ENCODE data around the gene PRRX2. TPM values are rescaled to one million over a fixed set of nuclear protein-coding genes. Genes with fewer than 3 reads are reported as not detected.
A peak's percentile ranks its signal among the peaks of the same experiment; 100 is the strongest.
"Not testable (repeated sequence)": the region's sequence is repeated elsewhere in the genome, so short reads cannot be mapped to it uniquely, and the experiment has no call there.

Gene PRRX2
- total RNA-seq, 2 donors from 2014 or later: 0.52 to 1.1 TPM

- intact Hi-C loops (cut with DNase I, micrococcal nuclease): loop anchor here (5.0 to 10.0 kb wide), 2 partner anchors 45 to 47 kb away; no protein-coding TSS in a partner anchor
- DNase-seq (peak; percentile 70 to 90), ATAC-seq (peak; percentile 94)
Measured at GRCh38 chr9:129737479-129738274, 72.2 kb downstream of the PRRX2 start.

- intact Hi-C loops (cut with DNase I, micrococcal nuclease): loop anchor here (5.0 to 10.0 kb wide), 2 partner anchors 43 to 45 kb away; no protein-coding TSS in a partner anchor
- DNase-seq: no peak
Measured at GRCh38 chr9:129739432-129739831, 74.0 kb downstream of the PRRX2 start.

GRCh38 chr9:129740174-129740573 lies 74.7 kb downstream of the PRRX2 start:
- DNase-seq: no peak
- ATAC-seq: no peak
- intact Hi-C loops (cut with DNase I, micrococcal nuclease): no loop called here

More at GRCh38 chr9:129739432-129739831, 74.0 kb downstream of the PRRX2 start:
- ATAC-seq: no peak

DNA sequence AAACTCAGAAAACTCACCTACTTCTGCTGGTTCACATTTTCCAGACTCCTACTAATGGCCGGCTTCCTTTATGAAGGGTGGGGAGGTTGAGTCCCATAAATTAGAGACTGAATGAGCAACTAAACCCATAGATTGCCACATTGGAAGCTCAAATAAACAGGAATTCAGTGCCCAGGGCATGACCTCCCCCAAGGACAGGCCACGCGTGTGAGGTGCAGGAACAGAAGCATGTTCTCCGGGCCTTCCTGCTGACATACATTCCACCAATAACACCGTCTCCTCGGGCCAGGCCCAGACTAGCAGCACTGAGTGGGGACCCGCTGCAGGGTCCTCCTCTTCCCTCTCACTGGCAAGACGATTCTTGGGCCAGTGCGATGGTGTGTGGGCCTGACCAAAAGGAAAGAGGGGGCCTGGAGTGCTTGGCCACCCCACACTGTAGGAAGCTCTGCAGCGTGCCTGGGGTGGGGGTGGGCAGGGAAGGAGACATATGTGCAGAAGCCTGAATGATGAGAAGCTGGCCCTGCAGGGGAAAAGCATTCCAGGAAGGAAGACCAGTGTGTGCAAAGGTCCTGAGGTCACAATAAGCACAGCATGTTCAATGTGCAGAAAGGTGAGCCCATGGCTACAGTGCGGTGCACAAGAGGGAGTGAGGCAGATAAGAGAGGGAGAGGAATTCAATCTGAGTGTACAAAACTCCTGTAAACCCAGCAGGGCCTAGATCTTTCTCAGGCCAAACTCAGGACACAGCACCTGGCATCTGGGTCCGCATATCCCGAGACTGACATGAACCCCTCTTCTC lies 75.4 kb downstream of the PRRX2 start:
- DNase-seq (no peak), ATAC-seq (no peak)
- intact Hi-C loops (cut with DNase I, micrococcal nuclease): no loop called here

DNA sequence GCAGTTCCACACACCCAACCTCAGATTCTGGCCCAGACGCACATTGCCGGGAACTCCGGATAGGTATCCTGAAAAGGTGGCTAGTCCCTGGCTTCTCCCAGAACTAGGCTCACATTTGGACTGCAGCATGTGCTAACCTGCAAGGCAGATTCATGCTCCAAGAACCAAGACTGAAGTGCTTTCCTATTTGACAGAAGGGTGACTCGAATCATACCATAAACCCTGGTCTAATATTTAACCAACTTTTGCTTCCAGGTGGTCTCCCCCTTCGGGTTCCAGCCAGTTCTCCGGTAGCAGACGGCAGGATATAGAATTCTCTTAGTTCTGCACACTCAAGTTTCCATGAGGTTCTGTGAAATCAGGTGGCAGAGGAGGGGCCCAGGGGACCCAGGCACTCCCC lies 79.8 kb downstream of the PRRX2 start:
- intact Hi-C loops (cut with DNase I, micrococcal nuclease): no loop called here

GRCh38 chr9:129746092-129746777 lies 80.8 kb downstream of the PRRX2 start:
- intact Hi-C loops (cut with DNase I, micrococcal nuclease): no loop called here
- no peak for DNase-seq

More for the DNA sequence above, 79.8 kb downstream of the PRRX2 start:
- DNase-seq (no peak), ATAC-seq (no peak)

DNA sequence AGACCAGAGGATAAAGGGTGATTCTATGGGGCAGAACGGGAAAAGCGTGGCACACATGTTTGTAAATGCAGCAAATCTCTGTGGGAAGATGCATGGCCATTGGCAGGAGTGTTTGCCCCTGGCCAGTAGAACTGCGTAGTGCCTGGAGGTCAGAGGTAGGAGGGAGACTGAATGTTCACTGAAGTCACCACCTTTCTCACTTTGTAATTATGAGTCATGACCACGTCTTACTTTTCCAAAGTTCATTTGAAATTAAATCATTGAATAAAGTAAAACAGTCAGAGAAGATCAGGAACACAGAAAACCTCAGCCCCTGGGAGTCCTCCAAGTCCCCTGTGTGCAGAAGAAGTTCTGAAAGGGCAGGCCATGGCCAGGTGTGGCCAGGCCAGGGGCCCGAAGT lies 82.8 kb downstream of the PRRX2 start:
- DNase-seq (no peak), ATAC-seq (no peak)
- intact Hi-C loops (cut with DNase I, micrococcal nuclease): no loop called here

More at GRCh38 chr9:129746092-129746777, 80.8 kb downstream of the PRRX2 start:
- ATAC-seq: no peak

DNA sequence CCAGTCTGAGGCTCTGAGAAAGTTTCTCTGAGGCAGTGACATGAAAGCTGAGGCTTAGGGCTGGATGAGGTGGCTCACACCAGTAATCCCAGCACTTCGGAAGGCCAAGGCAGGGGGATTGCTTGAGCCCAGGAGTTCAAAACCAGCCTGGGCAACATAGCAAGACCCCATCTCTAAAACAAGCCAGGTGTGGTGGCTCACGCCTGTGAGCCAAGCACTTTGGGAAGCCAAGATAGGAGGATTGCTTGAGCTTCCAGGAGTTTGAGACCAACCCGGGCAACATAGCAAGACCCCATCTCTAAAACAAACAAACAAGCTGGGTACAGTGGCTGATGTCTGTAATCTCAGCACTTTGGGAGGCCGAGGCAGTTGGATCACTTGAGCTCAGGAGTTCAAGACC lies 83.6 kb downstream of the PRRX2 start:
- ATAC-seq; DNase-seq; intact Hi-C loops (cut with DNase I, micrococcal nuclease): not testable (repeated sequence)

GRCh38 chr9:129749575-129749974 lies 84.1 kb downstream of the PRRX2 start:
- ATAC-seq: no peak
- DNase-seq: no peak
- intact Hi-C loops (cut with DNase I, micrococcal nuclease): no loop called here

DNA sequence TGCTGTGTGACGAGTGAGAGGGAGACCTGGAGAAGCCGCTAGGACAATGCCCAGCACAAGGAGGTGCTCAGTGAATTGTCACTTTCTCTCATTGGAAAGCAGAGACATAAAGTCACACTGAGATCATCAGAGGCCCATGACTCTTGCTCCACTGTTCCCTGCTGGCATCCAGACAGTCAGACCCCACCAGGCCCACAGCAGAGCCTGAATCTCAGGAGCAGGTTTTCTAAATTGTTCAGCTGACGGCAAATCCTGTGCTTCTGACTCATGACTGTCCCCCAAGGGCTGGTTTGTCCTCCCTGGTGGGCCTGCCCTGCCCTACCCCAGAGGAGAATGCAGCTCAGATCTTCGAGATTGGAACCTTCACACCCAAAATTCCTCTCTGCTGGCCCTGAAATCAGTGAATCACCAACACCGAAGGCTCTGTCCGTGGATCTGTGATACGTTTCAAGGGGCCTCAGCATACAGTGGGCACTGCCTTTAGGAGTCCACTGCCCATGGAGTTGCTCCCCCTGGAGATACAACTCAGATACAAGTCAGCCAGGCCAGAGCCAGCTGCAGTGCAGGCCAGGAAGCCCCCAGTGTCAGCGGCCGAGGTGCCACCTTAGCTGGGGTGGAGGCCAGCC lies 84.7 kb downstream of the PRRX2 start:
- no peak for ATAC-seq
- intact Hi-C loops (cut with DNase I, micrococcal nuclease): no loop called here
- DNase-seq: no peak

- intact Hi-C loops (cut with DNase I, micrococcal nuclease): no loop called here
- ATAC-seq (peak; percentile 80), DNase-seq (peak; percentile 64 to 72)
Measured at GRCh38 chr9:129751841-129752801, 86.7 kb downstream of the PRRX2 start.

DNA sequence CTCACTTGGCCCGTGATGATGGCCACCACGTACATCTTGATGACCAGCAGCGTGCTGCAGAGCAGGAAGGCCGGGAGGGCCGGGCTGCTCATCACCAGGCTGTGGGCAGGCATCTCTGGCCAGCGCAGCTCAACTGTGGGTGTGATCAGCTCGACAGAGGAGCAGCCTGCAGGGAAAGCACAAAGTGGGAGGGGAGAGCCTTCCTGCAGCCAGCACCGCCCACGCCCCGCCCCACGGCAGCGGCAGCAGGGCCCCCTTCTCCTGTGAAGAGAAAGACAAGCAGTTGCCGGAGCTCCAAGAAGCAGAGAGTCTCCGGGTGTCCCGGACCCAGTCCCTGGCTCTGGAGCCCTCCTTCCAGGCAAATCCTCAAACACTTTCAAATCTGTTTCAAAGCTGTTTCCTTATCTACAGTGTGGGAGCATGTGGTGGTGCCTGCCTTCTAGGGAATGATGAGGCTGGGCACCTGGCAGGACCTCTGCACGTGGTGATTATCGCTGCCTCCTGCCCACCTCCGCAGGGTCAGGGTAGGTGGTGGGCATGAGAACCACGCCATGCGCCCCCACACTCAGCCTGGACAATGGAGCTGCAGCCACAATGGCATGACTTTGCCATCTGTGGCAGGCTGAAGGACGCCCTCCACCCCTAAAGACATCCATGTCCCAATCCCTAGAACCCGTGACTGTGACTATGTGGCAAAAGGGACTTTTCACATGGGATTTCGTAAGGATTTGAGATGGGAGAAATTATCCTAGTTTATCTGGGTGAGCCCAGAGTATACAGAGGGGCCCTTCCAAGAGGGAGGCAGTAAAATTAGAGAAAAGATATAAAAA lies 87.7 kb downstream of the PRRX2 start, which contains the start of gene PTGES:
Gene PTGES, minus strand, starts transcription at position 143 of the 830 bp plus-strand sequence. Its CDS starts 30 bp downstream, at position 113.
- DNase-seq (peak; percentile 69 to 73), ATAC-seq (peak; percentile 93)
- intact Hi-C loops (cut with DNase I, micrococcal nuclease): no loop called here

GRCh38 chr9:129755151-129755550 lies 89.7 kb downstream of the PRRX2 start:
- DNase-seq (no peak), ATAC-seq (no peak)
- intact Hi-C loops (cut with DNase I, micrococcal nuclease): no loop called here

DNA sequence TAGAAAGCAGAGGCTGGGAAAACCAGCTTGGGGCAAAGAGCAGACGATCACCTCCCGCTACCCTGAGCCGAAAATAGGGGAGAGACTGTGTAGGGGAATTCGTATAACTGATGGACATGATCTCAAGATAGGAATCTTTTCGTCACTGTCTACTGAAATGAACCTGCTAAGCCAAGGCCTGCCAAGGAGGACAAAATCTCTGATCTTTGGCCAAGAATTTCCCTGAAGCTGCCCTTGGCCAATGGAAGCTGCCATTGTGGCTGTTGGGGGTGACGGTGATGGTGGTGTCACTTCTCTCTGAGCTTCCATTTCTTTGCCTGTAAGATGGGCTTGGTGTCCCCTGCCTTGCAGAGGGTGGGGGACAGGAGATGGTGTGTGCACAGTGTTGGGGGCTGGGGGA lies 90.7 kb downstream of the PRRX2 start:
- intact Hi-C loops (cut with DNase I, micrococcal nuclease): no loop called here
- no peak for ATAC-seq

DNA sequence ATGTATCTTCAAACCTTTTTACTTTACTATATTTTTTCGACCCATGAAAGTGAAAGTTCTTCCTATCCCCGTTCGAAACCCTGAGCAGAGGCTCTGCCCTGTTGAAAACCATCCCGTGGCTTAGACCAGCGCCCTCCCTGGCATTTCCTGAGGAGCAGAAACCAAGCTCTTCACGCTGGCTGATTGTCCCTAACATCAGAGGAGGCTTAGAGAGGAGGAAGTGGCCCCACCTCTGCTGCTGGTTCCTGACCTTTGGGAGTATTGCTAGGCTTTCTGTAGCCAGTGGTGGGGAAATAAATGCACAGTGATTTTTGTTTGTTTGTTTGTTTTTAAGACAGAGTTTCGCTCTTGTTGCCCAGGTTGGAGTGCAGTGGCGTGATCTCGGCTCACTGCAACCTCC lies 91.6 kb downstream of the PRRX2 start:
- intact Hi-C loops (cut with DNase I, micrococcal nuclease): no loop called here
- ATAC-seq: no peak

More for the DNA sequence above, 90.7 kb downstream of the PRRX2 start:
- no peak for DNase-seq

GRCh38 chr9:129759319-129759718 lies 93.9 kb downstream of the PRRX2 start:
- no peak for DNase-seq
- intact Hi-C loops (cut with DNase I, micrococcal nuclease): no loop called here
- no peak for ATAC-seq

More for the DNA sequence above, 91.6 kb downstream of the PRRX2 start:
- DNase-seq: no peak
